Adrenal gland (tissue), 5 donors: ENCODE results near the gene UTP20.

Experiments
- POLR2A ChIP-seq, 2 donors: fragments of 450-650 bp; IDR thresholded peaks; one replicate each; pipeline ENCODE4 v1.6.1; 2017; ENCODE audit warnings: antibody characterized with exemption in 2 of 2, mild to moderate bottlenecking in 2 of 2, moderate library complexity in 1 of 2
- TF ChIP-seq, protein P1 (sequence below), 6 experiments: fragments of 450-650 bp in 4 of 6; fragments of 200-600 bp in 2 of 6; sonication (generic) in 1 of 6; IDR thresholded peaks; 1 replicate in 5 of 6; 2 replicates in 1 of 6; pipeline versions ENCODE4 v1.5.1 to v1.8.0; 2016 to 2021; ENCODE audit warnings: antibody characterized with exemption in 6 of 6, mild to moderate bottlenecking in 2 of 6, moderate library complexity in 1 of 6
- donor health status: DM: no; HTN: no; CAD: no.

DNA sequence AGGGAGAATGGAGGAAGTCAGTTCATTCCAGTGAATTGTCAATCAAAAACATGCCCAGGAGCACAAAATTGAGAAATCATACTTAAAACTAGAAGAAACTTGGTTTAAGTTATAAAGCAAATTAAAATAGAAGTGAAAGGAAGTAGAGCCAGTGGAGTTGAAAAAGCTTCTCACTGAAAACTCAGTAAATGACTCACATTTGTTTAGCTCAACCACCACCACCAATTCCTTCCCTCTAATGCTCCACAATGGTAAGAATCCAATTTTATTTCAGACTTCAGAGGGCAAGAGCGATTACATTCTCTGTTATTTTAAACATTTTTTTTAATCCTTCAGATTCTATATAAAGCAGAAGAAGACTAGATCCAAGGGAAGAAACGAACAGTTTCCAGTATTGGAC is 19.4 kb downstream of the UTP20 start:
- TF ChIP-seq POLR2A (IDR thresholded peaks at IDR 0.05), result no peak
- TF ChIP-seq, protein P1, sequence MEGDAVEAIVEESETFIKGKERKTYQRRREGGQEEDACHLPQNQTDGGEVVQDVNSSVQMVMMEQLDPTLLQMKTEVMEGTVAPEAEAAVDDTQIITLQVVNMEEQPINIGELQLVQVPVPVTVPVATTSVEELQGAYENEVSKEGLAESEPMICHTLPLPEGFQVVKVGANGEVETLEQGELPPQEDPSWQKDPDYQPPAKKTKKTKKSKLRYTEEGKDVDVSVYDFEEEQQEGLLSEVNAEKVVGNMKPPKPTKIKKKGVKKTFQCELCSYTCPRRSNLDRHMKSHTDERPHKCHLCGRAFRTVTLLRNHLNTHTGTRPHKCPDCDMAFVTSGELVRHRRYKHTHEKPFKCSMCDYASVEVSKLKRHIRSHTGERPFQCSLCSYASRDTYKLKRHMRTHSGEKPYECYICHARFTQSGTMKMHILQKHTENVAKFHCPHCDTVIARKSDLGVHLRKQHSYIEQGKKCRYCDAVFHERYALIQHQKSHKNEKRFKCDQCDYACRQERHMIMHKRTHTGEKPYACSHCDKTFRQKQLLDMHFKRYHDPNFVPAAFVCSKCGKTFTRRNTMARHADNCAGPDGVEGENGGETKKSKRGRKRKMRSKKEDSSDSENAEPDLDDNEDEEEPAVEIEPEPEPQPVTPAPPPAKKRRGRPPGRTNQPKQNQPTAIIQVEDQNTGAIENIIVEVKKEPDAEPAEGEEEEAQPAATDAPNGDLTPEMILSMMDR (IDR thresholded peaks at IDR 0.05), result no peak
